GM19193 (cell line): ENCODE data around the gene TSSK2.

ENCODE experiments used
- POLR2A ChIP-seq: IDR thresholded peaks from 4 replicates; pipeline ENCODE4 v1.6.1; 2011; ENCODE audit not compliant: insufficient read depth, insufficient read length; ENCODE audit errors: extremely low read depth

Gene TSSK2

DNA sequence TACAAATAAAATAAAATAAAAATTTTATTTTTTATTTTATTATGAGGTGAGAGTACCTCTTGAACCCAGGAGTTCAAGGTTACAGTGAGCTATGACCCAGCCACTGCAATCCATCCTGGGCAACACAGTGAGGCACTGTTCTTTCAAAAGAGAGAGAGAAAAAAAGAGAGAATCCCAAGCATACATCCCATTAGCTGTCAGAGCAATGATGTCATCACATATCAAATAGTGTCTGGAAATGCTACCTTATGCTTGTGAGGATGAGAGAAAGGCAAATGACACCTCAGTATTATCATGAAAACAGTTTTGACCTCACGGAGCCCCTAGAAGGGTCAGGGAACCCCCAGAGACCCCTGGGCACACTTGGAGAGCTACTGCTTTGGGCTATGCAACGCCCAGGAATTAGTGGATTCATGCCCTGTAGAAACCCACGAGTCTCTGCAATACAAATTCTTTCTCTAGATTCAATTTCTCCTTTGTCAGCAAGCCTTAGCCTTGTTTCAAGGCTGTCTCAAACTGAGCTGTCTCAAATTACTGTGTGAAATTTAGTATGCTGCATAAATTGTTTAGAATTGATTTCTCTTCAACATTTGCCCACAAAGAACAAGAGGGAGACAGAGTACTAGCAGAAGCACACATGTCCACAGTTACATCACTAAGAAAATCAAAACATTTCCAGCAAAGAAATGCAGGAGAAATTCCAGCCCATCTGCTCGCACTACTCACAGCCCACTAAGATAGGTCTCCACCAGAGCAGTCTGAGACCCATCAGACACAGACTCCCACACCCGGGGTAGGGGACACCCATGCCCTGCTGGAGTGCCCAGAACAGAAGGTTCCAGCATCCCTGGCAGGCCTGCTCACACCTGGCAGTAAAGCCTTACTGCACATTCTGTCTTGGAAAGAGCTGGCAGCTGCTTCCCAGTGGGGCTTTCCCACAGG is 27.0 kb upstream of the TSSK2 start:
- TF ChIP-seq POLR2A: no peak

DNA sequence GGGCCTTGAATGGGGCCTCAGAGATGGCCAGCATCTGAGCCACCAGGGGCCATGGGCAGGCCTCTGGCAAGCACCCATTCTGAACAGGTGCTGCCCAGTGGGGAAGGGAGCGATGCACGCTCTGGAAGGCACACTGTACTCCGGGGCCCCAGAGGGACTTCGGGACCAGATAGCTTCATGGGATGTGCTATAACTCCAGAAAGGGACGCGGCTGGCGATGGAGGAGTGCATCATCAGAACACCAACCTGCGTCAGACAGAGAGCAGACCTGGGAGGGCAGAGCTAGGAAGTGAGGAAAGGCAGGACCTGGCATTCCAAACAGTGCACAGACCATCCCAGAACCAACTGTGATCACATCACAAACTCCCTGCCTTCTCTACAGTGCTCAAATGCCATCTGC is 25.7 kb upstream of the TSSK2 start:
- TF ChIP-seq POLR2A: no peak

DNA sequence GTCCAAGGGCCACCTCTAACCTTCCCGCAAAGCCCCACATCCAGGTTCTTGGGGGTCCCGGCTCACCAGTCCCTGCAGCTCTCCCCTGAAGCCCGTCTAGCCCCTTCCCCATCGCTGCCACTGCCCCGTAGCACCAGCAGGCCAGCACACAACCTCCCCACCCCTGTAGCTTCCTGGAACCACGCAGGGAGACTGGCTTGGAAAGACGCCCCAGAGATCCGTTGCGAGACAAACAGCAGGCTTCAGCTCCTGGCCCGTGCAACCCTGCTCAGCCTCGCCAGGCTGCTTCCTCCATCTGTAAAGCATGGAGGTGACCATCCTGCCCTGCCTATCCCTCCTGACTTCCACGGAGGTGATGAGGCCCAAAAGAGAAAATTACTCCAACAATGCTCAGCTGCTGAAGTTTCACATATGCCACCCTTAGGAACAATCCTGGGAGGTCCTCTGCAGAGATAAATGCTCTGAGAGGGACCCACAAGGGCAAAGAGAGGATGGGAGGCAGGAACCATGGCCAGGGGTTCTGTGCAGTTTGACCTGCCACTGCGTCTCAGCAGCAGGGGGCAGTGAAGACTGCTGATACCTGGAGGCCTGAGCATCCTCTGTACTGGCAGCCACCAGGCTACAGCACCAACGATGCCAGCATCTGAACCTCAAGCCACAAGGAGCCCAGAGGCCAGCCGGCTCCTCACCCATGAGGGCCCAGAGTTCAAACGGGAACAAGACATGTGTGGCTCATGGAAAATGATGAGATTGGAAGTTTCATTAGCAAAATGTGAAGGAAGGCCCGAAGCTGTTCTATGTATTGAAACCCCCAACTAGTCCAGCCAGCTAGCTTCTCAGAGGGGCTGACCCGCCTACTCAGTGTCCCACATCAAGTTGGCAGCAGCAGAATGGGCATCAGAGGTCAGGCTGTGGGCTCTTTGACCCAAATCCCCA is 25.0 kb upstream of the TSSK2 start:
- TF ChIP-seq POLR2A: no peak

DNA sequence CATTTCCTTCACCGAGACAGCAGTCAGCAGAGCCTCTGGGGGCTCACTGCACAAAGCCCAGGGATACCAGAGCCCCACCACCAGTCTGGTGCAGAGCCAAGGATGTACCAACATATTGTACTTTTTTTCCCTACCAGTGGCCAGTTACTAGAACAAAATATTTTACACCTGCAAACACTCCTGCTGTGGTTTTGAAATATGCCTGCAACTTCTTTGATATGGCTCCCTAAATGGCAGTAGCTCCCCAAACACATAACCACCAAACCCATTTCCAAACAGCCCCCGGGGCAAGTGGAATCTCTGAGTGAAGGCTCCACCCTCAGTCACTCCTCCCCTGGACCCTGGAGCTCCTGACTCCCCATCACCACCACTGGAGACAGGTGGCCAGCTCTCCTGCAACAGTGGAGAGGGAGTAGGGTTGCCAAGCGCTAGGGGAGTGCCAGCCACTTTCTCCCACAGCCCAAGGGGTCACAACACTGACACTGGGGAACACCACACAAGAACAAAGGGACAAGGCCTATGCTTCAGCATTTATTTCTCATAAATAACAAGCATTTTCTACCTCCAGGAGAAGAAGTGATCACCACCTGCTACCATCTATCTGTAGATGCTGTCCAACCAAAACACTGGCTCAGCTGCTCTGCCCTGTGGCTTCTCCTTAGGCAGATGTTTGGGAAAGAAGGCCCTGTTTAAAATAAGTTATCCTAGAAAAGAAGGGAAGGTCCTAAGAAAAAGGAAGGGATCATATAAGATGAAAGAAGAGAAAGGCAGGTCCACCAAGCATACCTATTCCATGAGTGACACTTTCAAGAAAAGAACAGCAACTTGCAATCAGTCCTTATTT is 24.0 kb upstream of the TSSK2 start:
- no peak for TF ChIP-seq POLR2A

DNA sequence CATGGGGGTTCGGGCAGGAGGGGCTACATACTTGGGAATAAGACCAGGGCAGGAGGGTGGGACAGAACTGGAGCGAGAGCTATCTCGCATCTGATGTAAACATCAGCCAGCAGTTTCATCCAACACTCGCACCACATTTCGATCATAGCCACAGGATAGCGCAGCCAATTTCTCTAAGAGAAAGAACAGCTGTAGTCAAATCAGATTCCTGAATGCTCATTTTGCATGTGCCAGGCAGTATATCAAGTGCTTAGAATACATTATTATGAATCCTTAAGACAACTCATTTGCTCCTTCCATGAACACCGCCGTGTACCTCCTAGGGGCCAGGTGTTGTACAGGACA is 23.4 kb upstream of the TSSK2 start:
- no peak for TF ChIP-seq POLR2A

DNA sequence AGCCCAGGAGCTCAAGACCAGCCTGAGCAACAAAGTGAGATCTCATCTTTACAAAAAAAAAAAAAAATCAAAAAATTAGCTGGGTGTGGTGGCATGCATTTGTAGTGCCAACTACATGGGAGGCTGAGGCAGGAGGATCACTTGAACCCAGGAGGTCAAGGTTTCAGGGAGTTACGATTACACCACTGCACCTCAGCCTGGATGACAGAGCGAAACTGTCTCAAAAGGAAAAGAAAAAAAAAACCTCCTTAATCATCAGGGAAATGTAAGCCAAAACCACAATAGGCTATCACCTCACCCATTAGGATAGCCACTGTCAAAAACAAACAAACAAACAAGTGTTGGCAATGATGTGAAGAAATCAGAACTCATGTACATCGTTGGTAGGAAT is 22.3 kb upstream of the TSSK2 start:
- no peak for TF ChIP-seq POLR2A

DNA sequence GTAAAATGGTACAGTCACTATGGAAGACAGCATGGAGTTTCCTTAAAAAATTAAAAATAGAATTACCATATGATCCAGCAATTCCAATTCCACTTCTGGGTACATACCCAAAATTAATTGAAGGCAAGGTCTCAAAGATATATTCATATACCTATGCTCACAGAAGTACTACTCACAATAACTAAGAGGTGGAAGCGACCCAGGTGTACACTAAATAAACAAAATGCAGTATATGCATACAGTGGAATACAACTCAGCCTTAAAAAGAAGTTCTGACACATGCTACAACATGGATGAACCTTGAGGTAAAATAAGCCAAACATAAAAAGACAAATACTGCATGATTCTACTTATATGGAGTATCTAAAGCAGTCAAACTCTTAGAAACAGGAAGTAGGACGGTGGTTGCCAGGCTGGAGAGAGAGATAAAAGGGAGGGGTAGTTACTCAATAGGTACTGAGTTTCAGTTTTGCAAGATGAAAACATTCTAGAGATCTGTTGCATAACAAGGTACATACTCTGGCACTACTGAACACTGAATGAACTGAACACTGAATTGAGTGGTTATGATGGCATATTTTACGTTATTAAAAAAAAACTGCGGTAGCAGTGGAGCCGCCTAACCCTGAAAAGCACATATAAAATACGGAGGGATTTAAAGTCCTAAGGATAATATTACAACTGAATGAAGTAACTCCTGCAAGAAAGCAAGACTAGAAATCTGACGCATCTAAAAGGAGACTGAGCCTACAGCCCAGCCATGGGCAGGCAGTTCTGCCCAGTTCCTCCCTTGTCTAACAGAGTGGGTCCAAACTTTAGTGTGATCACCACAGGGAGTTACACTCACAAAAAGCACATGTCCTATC is 21.7 kb upstream of the TSSK2 start:
- TF ChIP-seq POLR2A: no peak

DNA sequence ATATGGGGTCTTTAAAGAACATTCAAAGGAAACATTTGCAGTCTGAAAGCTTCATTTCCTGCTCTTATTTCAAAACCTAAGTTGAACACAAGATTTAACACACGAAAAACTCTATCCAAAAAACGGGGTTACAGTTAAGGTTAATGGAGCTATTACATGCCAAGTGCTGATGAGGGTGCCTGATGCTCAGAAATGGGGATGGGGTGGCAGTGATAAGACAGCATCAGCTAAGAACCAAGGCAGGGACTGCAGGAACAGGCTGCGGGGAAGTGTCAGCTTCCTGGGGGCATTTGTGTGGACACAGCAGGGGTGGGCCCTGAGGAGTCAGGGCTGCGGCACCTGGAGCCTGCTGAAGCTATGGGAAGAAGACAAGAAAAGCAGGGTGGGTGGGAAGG is 21.0 kb upstream of the TSSK2 start:
- no peak for TF ChIP-seq POLR2A

DNA sequence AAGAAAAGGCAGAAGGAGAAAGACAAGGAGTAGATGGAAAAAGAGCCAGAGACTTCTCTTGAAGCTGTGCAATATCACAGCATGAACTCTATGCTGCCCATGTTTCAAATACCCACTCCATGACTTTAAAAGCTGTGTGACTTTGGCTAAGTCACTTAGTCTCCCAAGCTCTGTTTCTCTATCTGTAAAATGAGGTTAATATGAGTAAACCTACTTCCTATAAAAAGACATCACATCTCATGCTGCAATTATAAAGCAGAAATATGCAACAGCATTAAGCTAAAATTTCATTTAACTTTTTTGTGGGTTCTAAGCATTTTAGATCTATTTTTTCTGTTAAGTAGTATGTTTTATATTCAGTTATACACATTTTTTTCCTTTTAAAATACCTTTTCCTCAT is 20.5 kb upstream of the TSSK2 start:
- no peak for TF ChIP-seq POLR2A

DNA sequence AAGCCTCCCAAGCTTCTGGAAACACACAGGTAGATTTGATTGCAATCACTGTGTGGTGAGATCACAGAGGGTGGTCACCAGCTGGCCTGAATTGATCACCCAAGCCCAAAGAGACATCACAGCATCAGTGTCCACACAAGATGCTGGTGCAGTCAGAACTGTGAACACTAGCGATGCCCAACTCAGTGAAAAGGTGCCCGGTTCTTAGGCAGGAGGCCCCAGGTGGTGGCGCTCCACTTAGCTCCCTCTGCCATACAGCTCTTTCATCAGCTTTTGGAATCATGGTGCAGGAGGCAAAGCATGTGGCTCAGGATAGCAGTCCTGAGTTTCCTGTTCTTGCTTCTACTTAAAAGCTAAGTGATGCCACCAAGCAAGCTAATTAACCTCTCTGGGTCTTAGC is 20.0 kb upstream of the TSSK2 start:
- no peak for TF ChIP-seq POLR2A

DNA sequence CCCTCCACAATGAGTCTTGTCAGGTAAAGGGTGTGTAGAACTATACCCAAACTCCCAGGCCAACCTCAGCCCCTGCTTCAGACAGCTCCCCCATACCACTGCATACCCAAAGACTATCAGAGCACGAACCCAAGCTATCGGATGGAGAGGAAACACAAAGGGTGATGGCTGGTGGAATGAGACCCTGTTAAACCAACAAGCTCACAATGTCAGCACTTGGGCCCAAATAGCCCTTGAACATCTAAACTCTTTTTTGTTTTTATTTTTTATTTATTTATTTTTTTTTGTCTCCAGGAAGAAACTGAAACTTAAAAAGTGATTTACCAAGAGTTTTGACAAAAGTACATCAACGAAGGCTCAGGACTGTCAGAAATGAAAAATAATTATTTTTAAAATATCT is 19.5 kb upstream of the TSSK2 start:
- TF ChIP-seq POLR2A: no peak

DNA sequence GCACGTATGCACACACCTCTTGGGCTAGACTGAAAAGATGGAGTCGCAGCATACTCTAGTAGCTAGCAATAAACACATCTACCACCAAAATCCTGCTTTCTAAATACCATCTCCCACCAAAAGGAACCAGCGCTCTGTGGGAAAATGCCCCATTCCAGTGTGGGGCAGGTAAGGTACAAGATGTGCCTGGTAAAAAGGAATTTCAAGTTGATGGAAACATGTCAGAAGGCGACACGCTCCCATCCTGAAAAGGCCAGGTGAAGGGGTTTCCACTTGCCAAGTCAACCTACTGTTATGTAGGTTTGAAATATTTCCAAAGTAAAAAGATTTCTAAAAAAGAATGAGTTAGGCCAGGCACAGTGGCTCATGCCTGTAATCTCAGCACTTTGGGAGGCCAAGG is 17.7 kb upstream of the TSSK2 start:
- TF ChIP-seq POLR2A: no peak

DNA sequence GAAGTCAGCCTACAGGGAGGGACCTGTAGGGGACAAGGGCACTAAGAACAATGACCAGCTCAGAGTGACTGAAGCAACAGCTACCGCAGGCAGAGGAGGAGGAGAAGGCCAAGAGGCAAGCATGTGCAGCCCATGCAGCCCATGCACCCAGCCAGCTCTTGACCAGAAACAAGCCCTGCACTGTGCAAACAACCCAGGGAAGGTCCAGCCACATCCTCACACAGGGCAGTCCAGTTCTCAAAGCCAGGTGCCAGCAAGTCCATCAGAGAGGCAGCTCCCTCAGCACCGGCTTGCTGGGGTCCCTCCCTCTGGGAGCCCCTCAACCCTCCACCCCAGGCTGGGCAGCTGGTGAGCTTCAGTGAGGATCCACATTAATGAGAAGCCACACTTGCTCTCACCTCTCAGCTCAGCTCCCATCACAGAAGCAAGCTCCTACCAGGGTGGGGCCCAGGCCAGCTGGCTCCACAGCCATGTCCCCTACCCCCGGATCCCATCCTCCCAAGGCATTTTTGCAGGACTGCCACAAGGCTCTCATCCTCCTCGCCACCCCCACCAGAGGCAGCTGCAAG is 16.0 kb upstream of the TSSK2 start:
- no peak for TF ChIP-seq POLR2A

DNA sequence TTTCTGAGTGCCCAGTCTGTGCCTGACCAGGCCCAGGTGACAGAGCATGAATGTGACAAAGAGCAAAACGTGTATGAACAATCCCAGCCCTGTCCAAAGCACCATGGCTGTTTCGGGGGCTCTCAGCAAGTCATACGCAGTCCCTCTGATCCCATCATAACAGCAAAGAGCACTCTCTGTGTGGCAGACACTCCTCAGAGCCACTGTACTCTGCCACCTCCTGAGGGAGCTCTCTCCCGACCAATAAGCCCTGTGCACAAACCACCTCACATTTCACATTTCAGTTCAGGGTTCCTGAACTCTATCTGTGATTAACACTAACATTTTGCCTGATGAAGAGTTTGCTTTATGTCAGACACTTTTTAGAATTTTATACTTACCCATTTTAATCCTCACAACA is 15.5 kb upstream of the TSSK2 start:
- TF ChIP-seq POLR2A: no peak
